H1 (cell line): ENCODE data around the gene RPS6KA2.

ENCODE experiments used
- CEBPB ChIP-seq: IDR thresholded peaks from 2 replicates; pipeline ENCODE4 v1.6.1; 2012; ENCODE audit warnings: low read depth, low read length
- CTCF ChIP-seq, 3 experiments: IDR thresholded peaks; 1 replicate in 2 of 3; 2 replicates in 1 of 3; pipeline versions ENCODE4 v1.5.1 to v1.6.1; 2011; ENCODE audit warnings: low read length in 3 of 3, mild to moderate bottlenecking in 3 of 3, inconsistent platforms in 2 of 3, low read depth in 1 of 3, moderate library complexity in 1 of 3; ENCODE audit not compliant: insufficient read depth in 1 of 3; ENCODE audit errors: control extremely low read depth in 1 of 3
- RNF2 ChIP-seq: fragments of 200-900, 300-1000 bp; sonication (generic); IDR thresholded peaks from 2 replicates; pipeline ENCODE4 v1.7.1; 2016; ENCODE audit warnings: borderline replicate concordance, low read depth, mild to moderate bottlenecking, antibody characterized with exemption, low read length; ENCODE audit not compliant: poor library complexity, severe bottlenecking; ENCODE audit errors: missing control alignments
- SP1 ChIP-seq: IDR thresholded peaks from 2 replicates; pipeline ENCODE4 v1.6.1; 2011; ENCODE audit warnings: low read depth, low read length

- TF ChIP-seq CEBPB: no peak
- no peak for TF ChIP-seq CTCF (IDR thresholded peaks at IDR 0.05; ENCODE audit: control extremely low read depth in 1 of 3, insufficient read depth in 1 of 3, low read depth in 1 of 3, low read length in 3 of 3)
- no peak for TF ChIP-seq SP1
- TF ChIP-seq RNF2: no peak
Measured at GRCh38 chr6:166436195-166437139, 190.6 kb downstream of the RPS6KA2 start.
